ENCODE results near the gene UBN1.
"Not testable (repeated sequence)": the region's sequence is repeated elsewhere in the genome, so short reads cannot be mapped to it uniquely, and the experiment has no call there.

The UBN1 gene

DNA sequence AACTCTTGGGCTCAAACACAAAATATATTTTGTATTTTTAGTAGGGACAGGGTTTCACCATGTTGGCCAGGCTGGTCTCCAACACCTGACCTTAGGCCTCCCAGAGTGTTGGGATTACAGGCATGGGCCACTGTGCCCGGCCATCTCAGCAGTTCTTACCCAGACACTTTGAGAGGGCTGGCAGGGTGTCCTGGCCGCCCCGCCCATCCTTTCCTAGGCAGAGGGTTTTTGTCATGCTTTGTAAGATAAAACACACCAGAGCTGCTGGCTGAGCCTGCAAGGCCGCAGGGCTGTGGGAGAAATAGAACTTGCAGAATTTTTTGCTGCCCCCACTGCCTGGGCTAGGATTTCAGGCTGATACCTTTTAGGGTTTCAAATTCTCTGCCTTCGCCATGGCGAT, 80.9 kb downstream of the UBN1 start:
- DNase-seq (ENCODE audit: low read depth in 2 of 2), result no peak

DNA sequence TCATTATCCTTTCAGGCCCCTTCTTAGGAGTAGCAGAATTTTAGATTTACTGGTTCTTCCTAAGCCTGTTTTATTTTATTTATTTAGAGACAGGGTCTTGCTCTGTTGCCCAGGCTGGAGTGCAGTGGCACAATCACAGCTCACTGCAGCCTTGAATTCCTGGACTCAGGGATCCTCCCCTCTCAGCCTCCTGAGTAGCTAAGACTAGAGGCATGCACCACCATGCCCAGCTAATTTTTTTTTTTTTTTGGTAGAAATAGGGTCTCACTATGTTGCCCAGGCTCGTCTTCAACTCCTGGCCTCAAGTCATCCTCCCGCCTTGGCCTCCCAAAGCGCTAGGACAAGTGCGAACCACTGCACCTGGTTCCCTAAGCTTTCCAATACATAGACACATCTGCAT, 82.3 kb downstream of the UBN1 start:
- not testable (repeated sequence) for DNase-seq (ENCODE audit: low read depth in 2 of 2)

DNA sequence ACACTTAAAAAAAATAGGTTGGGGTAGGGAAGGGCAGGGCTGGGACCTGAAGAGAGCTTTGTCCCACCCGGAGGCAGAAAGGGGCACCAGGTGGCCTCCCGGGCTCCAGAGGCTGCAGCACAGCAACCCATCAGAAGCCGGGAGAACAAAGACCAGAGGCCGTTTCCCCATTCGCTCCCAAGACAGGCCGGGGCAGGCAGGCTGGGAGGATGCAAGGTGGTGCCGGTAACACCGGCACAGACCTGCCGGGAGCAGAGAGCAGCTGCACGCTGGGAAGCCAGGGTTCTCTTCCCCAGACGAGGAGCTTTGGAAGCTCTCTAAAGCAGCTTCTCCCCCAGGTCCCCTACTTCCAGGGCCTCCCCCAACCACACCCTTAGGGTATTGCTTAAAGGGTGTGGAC, 84.1 kb downstream of the UBN1 start:
- DNase-seq (ENCODE audit: low read depth in 2 of 2), result no peak
